Epidermal melanocyte (primary cell): ENCODE results near the gene CACTIN.
A peak's percentile ranks its signal among the peaks of the same experiment; 100 is the strongest.

Experiments used
- DNase-seq: peaks from one replicate; pipeline ENCODE4 v3.0.0; 2011; ENCODE audit warnings: low spot score; ENCODE audit not compliant: insufficient read length

CACTIN gene

DNA sequence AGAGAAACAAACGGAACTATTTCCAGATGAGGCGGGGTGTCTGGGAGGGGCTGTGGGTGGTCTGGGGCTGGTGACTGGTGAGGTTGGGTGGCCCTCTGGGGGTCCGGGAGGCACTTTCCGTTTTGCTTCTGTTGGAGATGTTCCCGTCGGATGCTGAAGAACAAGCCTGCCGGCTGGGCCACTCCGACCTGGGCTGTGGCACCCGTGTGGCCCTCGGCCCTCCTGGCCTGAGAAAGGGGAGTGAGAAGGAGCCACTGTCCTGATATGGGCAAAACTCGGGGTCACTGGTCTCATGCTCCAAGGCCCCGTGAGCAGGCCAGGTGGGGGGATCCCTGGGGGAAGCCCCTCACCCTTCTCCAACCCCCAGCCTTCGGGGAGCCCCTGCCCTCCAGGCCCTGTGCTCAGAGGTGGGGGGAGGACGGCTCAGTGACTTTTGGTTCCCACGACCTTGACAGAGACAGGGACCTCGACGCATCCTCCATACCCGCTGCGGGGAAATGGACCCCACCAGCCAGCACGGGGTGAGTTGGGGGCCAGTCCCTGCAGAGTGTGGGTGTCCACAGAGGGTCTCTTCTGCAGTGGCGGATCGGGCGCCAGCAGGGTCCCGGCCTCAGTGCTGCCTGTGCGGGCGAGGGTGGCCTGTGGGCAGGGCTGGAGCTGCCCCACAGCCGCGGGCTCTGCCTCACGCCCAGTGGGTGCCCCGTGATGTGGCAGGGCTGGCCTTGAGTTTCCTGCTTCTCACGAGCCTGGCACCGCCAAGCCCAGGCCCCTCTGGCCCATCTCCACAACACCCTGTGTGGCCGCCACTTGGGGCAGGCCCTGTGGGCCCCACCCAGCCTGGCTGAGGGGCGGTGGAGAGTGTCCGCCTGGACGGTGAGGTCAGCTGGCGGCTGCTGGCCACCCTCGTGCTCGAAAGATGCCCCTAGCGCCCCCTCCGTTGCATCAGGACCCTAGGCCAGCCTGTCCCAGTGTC, 15.6 kb downstream of the CACTIN start:
- no peak for DNase-seq

DNA sequence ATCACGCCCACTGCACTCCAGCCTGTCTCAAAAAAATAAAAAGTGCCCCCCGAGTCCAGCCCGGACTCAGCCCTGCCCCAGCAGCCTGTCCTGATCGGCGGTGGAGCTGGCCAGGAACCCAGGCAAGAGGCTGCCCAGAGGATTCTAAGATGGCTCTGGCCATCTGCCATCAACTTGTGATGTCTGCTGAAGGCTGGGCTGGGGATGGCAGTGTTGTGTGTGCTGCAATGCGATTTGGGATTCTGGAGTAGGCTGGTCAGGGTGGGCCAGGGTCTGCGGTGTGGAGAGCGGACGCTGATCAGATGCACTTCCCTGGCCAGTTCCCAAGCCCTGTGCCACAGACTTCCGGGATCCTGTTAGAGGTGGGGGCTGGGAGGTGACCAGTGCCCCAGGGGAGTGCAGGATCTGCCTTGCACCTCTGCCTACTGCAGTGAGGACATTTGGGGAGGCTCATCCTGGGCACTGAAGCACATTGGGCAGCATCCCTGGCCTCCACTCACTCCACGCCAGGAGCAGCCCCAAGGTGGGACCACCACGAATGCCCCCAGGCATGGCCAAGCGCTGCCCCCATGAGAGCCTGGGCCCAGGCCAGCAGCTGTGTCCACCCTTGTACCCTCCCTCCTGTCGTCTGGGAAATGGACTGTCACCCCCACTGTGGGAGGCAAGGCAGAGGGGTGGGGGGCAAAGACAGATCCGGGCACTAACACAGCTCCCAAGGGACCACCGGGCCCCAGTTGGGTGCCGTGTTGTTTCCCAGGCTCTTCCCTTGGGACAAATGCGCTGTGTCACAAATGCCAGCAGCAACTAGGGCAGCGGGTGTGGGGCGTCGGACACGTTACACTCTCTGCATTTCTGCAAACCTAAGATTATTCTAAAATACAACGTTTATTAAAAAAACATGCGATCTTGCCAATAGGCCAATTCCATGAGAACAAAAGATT, 16.5 kb downstream of the CACTIN start:
- no peak for DNase-seq

DNA sequence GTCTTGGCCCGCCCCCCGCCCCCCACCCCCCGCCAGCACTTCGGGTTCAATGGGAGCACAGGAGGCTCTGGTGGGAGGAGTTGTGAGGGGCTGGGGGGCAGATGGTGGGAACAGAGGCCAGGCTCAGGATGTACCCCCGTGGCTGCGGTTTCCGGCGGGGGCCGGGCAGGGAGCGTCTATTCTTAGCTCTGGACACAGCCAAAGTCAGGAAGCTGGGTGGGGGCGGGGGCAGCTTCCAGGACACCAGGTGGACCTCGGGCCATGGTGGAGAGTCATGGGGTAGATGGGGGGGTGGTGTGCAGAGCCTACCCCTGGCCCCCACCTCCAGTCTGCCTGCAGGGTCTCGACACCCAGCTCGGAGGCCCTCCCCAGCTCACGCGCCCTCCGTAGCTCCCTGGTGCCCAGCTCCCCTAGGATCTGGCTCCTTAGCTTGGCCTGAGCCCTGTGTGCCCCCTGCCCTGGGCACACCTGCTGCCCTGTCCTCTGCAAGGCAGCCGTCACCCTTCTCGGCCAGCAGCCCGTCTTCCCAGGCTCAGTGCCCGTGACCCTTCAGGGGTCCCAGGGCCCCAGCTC, 17.8 kb downstream of the CACTIN start:
- DNase-seq = no peak

DNA sequence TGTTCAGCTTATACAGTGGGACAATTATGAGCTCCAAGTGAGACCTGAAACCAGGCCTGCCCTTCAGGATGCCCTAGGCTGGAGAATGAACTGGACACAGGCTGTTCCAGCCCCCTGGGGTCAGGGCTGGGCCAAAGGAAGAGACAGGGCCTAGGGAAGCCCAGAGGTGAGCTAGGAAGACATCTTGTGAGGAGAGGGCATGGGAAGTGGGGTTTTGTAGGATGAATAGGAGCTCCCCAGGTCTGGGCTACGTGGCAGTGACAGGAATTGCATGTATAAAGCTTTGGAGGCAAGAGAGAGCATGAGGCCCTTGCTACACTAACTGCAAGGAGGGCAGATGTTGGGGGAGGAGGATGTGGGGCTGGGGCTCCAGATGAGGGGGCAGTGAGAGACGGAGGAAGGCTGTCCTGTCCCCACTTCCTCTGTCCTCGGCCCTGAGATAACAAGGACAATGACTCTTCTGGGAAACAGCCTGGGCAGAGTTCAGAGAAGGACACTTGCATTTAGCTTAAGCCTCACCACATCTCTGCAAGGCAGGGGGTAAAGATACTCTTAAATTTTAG, 18.4 kb downstream of the CACTIN start:
- no peak for DNase-seq

DNA sequence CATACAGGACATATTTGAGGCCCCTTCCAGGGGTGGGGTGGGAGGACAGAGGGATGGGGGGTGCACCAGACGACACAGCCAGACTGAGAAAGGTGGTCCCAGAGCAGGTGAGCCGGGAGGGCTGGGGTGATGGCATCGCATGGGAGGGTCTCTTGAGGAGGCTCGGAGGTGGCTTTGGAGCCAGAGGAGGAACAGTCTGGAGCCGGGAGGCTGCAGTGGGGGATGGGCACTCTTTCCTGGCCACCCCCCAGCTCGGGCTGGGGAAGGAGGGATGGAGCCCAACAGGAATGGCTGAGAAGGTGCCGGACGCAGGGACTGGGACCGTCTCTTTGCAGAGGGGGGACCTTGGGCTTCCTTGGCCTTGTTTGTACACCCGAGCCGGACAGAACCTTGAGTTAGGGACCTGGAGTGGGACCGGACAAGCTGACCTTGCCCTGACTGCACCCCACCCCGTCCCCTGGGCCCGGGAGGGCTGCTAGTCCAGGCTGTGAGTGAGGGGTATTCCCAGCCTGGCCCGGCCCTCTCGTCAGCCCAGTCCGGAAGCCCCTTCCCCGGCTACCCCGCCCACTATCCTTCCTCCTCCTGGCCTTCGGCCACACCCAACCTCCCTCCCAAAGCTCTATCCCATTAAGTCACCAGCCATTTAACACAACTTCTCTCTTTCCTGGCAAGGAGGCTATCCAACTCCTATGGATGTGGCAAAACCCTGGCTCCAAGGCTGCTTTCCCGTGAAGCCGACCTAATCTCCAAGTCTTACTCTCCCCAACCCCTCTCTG, 19.1 kb downstream of the CACTIN start:
- DNase-seq = peak; percentile 43

DNA sequence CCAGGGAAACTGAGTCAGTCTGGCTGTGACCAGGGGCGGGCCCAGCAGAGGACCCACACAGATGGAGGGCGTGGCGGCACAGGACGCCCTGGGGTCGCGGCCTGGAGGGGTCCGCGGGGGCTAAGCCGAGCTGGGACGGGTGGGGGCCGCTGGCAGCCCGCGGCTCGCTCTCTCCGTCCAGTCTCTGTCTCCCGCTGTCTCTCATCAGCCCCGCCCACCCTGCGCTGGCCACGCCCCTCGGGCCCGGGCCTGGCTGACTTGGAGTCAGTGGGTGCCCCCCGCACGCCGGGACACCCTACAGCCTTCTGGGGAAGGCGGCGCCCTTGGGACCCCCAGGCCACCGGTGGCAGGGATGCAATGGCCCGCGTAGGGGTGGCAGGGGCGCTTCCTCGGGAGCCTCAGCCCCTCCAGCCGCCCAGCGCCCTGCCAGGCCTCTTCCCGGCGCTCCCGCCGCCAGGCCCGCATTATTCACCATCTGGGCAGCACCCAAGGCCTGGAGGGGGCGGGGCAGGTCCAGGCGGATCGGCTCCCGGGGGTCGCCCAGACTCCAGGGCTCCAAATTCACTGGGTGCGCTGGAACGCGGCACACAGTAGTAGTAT, 19.8 kb downstream of the CACTIN start, which contains the start of gene TBXA2R:
TSS of gene TBXA2R (minus strand) at position 186 of the 600 bp plus-strand sequence. CDS start 6,241 bp downstream, outside the sequence.
- DNase-seq = peak; percentile 98

DNA sequence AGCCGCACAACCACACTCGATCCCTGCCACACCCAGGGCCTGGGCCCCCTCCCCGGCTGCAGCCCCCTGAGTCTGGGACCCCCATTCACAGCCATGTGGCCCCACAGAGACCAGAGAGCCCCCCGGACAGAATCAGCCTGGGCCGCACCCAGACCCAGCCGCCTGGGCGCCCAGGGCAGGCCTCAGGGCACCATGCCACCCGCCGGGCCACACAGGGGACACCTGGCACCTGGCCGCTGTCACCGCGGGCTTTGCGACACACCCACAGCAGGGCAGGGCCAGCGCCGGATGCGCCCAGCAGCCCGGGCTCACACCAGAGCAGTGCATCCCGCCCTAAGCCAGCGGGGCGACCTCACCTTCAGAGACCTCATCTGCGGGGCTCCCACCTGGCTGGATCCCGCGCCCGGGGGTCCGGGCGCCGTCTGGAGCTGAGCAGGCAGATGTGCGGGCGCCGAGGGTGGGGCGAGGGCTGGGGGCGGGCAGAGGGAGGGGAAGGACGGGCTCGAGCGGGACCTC, 20.4 kb downstream of the CACTIN start:
- DNase-seq = no peak

DNA sequence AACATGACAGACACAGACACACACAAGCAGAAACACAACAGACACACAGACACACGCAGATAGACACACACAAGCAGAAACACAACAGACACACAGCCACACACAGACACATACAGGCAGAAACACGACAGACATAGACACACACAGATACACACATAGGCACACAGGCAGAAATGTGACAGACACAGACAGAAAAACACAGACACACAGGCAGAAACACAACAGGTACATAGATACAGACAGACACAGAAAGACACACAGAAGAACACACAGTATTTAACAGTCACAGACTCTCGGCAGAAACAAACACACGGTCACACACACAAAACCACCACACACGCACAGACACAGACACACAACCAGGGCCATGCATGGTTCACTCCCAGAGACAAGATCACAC, 20.8 kb downstream of the CACTIN start:
- DNase-seq = no peak

DNA sequence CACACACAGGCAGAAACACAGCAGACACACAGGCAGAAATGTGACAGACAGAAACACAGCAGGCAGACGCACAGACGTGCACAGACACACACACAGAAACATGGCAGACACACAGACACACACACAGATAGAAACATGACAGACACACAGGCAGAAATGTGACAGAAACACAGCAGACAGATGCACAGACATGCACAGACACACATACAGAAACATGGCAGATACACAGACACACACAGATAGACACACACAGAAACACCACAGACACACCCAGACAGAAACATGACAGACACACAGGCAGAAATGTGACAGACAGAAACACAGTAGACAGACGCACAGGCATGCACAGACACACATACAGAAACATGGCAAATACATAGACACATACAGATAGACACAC, 21.2 kb downstream of the CACTIN start:
- no peak for DNase-seq

DNA sequence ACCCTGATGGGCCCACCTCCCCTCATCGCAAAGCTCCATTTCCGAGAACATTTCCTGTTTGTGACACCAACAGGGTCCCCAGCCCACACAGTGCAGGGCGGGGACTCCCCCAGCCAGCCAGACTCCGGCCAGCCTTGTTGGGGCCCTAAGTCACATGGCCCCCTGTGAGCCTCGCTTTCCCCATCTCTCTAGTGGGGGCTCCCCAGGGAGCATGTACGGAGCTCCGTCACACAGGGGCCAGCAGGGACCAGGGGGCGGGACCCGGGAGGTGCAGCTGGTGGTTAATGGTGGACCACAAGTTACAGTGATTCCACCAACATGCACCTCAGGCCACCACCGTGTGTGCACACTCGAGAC, 21.6 kb downstream of the CACTIN start:
- DNase-seq = no peak

DNA sequence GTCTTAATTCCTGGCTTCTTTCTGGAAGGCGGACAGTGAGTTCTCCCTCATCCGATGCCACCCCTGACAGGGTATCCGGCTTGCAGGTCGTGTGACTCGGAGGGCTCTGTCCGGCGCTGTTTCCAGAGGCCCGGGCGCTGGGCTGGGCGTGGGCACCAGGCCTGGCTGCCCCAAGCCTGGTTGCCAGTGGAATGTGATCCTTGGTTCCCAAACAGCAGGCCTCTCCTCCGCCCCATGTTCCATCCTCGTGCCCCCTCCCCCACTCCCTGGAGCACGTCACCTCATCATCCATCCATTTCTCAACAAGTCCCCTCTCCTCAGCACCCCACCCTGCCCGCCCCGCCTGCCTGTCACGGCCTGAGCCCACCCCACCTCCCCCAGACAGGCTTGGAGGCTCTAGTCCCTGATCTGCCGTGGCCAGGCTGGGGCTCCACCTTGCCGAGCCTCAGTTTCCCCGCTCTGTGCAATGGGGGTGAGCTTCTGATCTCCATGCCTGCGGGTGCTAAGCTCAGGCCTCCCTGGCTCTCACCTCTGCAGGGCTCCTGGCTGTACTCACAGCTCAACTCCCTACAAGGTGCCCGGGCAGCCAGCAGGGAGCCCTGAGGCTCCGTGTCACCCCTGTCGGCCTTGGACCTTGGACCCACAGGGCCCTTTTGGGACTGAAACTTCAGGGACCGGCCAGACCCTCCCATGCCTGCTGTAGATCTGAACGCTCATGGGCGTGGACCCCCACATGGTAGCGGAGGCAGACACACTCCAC, 22.2 kb downstream of the CACTIN start:
- no peak for DNase-seq

DNA sequence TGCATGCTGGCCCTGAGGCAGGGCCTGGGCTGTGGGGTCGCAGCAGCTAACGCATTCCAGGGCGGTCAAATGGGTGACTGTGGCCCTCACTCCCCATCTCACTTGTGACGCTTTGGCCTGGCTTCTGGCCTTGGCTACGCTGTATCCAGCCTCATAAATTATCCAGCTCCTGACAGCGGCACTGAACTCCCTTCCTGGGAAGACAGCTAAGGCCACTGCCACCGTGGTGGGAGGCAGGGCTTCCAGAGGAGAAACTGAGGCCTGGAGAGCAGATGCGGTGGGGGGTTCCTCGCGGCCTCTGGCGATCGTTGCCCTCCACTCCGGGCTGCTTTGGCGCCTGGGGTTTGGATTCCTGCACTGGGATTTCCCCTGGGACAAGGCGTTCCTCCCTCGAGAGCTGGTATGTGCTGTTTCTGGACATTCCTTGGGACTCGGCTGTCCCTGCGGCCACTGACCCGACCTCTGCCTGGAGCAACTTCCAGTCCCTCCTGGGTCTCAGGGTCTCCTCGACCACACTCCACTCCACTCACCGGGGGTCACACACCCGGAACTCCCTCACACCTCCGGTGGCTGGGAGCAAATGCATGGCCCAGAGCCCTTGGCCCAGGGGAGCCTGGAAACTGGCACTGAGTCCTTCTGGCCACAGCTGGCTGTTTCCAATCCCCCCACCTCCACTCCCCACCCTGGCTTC, 23.3 kb downstream of the CACTIN start:
- no peak for DNase-seq

DNA sequence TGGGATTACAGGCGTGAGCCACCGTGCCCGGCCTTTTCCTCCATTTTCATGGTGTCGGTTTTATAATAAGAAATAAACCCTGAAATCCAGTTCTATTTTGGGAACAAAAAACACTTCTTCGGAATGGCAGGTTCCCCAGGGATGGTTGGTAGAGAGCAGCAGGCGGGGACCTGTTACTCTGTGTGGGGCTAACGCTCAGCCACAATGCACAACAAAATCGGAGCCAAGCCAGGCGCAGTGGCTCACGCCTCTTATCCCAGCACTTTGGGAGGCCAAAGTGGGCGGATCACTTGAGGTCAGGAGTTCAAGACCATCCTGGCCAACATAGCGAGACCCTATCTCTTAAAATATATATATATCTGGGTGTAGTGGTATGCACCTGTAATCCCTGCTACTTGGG, 25.6 kb downstream of the CACTIN start:
- DNase-seq = no peak

DNA sequence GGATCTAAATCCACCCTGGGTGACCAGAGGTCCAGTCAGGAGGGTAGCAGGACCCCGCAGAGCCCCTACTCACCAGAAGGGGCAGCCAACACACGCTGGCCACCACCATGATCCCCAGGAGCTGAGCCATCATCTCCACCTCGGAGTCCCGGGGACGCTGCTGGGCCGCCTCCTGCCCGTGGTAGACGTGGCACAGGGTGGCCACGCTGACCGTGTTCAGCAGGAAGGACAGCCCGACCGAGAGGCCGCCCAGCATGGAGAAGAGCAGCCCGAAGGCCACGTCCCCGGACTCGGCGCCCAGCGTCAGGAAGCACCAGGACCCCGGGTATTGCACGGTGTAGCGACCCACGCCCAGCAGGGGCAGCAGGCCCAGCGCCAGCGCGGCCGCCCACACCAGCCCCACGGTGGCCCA, 26.8 kb downstream of the CACTIN start:
- DNase-seq = no peak

DNA sequence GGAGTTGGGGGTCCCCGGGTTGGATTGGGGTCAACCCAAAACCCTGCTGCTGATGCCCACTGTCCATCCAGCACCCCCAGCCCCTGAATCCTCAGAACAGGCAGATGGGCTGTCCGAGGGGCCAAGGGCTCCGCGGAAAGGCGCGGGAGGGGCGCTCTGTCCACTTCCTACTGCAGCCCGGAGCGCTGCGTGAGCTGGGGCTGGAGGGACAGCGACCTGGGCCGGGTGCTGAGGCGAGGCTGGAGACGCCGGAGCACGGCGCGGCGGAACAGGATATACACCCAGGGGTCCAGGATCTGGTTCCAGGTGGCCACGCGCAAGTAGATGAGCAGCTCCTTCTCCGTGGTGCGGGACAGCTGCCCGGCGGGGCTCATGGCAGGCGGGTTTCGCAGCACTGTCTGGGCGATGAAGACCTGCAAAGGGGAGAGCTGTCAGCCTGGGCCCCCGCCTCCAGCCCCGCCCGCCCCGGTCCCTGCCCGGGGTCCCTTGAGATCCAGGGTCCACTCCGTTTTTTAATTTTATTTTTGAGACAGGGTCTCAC, 31.0 kb downstream of the CACTIN start:
- DNase-seq = no peak

DNA sequence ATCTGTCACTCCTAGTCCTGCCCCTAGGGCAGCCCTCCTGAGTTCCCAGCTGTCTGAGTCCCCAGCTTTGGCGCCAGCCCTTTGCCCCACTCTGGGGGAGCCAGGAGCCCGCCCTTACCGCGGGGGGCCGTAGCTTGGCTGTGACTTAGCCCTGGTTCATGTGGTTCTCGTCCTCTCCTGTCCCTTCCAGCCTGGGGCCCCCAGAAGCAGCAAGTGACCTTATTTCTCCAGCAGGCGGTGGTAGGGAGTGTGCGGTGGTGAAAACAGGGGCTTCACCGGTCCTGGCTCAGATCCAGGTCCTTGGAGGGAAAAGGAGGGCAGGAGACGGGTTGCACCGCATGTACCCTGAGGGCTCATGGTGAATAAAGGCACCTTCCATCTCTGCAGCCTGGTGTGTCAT, 33.4 kb downstream of the CACTIN start:
- DNase-seq = no peak

DNA sequence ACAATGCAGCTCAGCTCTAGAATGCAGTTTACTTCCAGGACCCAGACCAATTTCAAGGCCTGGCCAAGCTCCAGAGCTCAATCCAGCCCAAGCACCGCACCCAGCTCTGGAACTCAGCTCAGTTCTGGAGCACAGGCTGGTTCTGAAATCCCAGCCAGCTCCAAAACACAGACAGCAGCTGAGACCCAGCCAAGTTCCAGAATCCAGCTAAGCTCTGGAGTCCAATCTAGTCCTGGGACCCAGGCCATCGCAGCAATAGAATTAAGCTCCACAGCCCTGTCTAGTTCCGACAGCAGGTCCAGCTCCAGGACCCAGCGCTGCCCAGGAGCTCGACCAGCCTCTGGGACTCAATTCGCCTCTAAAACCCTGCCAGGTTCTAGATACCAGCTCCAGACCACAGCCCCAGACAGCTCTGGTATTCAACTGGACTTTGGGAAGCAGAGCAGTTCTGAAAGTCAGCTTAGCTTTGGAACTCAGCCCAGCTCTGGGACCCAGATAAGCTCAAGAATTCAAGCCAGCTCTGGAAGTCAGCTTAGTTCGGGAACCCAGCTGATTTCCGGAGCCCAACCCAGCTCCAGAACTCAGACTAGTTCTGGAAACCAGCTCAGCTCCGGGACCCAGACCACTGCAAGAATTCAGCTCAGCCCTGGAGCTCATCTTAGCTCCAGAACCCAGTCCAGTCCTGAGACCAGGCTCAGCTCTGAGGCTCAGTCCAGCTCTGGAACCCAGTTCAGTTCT, 34.5 kb downstream of the CACTIN start:
- DNase-seq = no peak
